WI38 (cell line): ENCODE results near the gene ARHGEF7.

Experiments used
- H3K4me3 ChIP-seq: 2 replicates; pipeline ENCODE4 v1.5.1; 2011; ENCODE audit warnings: low read depth, mild to moderate bottlenecking, control low read depth, low read length
- CTCF ChIP-seq: IDR thresholded peaks from 2 replicates; pipeline ENCODE4 v1.5.1; 2012; ENCODE audit warnings: low read depth, mild to moderate bottlenecking, control low read depth, low read length

ARHGEF7 gene

GRCh38 chr13:111262281-111262680, 147.2 kb downstream of the ARHGEF7 start:
- H3K4me3 ChIP-seq = no peak overlapping the region

GRCh38 chr13:111262715-111263114, 147.6 kb downstream of the ARHGEF7 start:
- TF ChIP-seq CTCF = no peak
- H3K4me3 ChIP-seq = no peak overlapping the region

More at GRCh38 chr13:111262281-111262680, 147.2 kb downstream of the ARHGEF7 start:
- TF ChIP-seq CTCF = no peak

GRCh38 chr13:111263566-111263965, 148.5 kb downstream of the ARHGEF7 start:
- TF ChIP-seq CTCF = no peak
- no peak overlapping the region for H3K4me3 ChIP-seq

- TF ChIP-seq CTCF = no peak
- H3K4me3 ChIP-seq = no peak overlapping the region
Measured at GRCh38 chr13:111265006-111265700, 150.0 kb downstream of the ARHGEF7 start.

GRCh38 chr13:111265701-111266035, 150.6 kb downstream of the ARHGEF7 start:
- TF ChIP-seq CTCF = no peak
- no peak overlapping the region for H3K4me3 ChIP-seq

- H3K4me3 ChIP-seq = no peak overlapping the region
- TF ChIP-seq CTCF = no peak
Measured at GRCh38 chr13:111267205-111267604, 152.1 kb downstream of the ARHGEF7 start.

- no peak overlapping the region for H3K4me3 ChIP-seq
- TF ChIP-seq CTCF = no peak
Measured at GRCh38 chr13:111267784-111268183, 152.7 kb downstream of the ARHGEF7 start.
